Neural crest cell (in vitro differentiated cells): ENCODE measurements around the gene DOCK3. TPM values are rescaled to one million over a fixed set of nuclear protein-coding genes. Genes with fewer than 3 reads are reported as not detected.
"Not testable (repeated sequence)": the region's sequence is repeated elsewhere in the genome, so short reads cannot be mapped to it uniquely, and the experiment has no call there.

Experiments
- DNase-seq: peaks from one replicate; pipeline ENCODE4 v3.0.0; 2021; ENCODE audit warnings: low read depth, mixed read lengths, low spot score
- H3K27ac Mint-ChIP-seq: one replicate; pipeline ENCODE4 v1.8.0; 2021; ENCODE audit warnings: mild to moderate bottlenecking, mixed read lengths; ENCODE audit not compliant: unreplicated experiment
- H3K27me3 Mint-ChIP-seq: 2 replicates; pipeline ENCODE4 v1.8.0; 2021; ENCODE audit warnings: low read depth, mild to moderate bottlenecking, mixed read lengths
- H3K36me3 Mint-ChIP-seq: 2 replicates; pipeline ENCODE4 v1.8.0; 2021; ENCODE audit warnings: low read depth, mild to moderate bottlenecking, mixed read lengths
- H3K4me1 Mint-ChIP-seq: 2 replicates; pipeline ENCODE4 v1.8.0; 2021; ENCODE audit warnings: mixed read lengths
- H3K4me3 Mint-ChIP-seq: one replicate; pipeline ENCODE4 v1.8.0; 2021; ENCODE audit warnings: mild to moderate bottlenecking, mixed read lengths
- H3K9me3 Mint-ChIP-seq: 2 replicates; pipeline ENCODE4 v1.8.0; 2021; ENCODE audit warnings: mixed read lengths
- CTCF ChIP-seq: fragments of 200-600 bp; sonication (generic); conservative IDR thresholded peaks from 2 replicates; pipeline ENCODE4 v1.5.0; 2021; ENCODE audit warnings: antibody characterized with exemption, mild to moderate bottlenecking
- total RNA-seq: library from RNA; stranded (reverse); gene quantifications from 2 replicates; pipeline ENCODE4 v1.2.1, GENCODE V29; 2021

The DOCK3 gene
- total RNA-seq, 1 donor from 2014 or later = 5.0 TPM

- TF ChIP-seq CTCF = no peak
- no peak overlapping the region for H3K4me3 Mint-ChIP-seq
- peaks cover 2% of the 10 kb centered on the region for H3K27me3 Mint-ChIP-seq
- peaks cover 6% of the 10 kb centered on the region for H3K9me3 Mint-ChIP-seq
- H3K4me1 Mint-ChIP-seq = peaks cover 8% of the 10 kb centered on the region
- no peak for DNase-seq
- H3K27ac Mint-ChIP-seq = no peak overlapping the region
- H3K36me3 Mint-ChIP-seq = no peaks in the 10 kb centered on the region
These were observed 249.9 kb downstream of the DOCK3 start for GRCh38 chr3:50924638-50925037.

- Mint-ChIP-seq H3K27me3 (peaks cover 2% of the 10 kb centered on the region), H3K9me3 (peaks cover 3% of the 10 kb centered on the region), H3K4me1 (peaks cover 8% of the 10 kb centered on the region), H3K27ac (no peak overlapping the region), H3K36me3 (no peaks in the 10 kb centered on the region), H3K4me3 (no peak overlapping the region)
- no peak for TF ChIP-seq CTCF
- DNase-seq = no peak
These were observed 252.1 kb downstream of the DOCK3 start for GRCh38 chr3:50926868-50927267.

GRCh38 chr3:50930371-50931208 is 255.9 kb downstream of the DOCK3 start:
- Mint-ChIP-seq H3K9me3 (peaks cover 5% of the 10 kb centered on the region), H3K27ac (no peak overlapping the region), H3K4me1 (peaks cover 8% of the 10 kb centered on the region), H3K27me3 (no peaks in the 10 kb centered on the region), H3K36me3 (peaks cover 7% of the 10 kb centered on the region), H3K4me3 (no peak overlapping the region)
- no peak for DNase-seq
- no peak for TF ChIP-seq CTCF

DNA sequence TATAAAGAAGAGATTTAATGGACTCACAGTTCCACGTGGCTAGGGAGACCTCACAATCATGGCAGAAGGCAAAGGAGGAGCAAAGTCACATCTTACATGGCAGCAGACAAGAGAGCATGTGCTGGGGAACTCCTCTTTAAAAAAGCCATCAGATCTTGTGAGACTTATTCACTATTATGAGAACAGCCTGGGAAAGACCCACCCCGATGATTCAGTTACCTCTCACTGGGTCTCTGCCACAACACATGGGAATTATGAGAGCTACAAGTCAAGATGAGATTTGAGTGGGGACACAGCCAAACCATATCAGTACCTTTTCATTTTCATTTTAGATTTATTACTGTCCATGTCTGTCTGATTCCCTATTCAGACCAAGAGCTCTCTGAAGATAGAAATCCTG is 258.2 kb downstream of the DOCK3 start:
- H3K27me3 Mint-ChIP-seq, H3K9me3 Mint-ChIP-seq, DNase-seq, H3K4me1 Mint-ChIP-seq, H3K4me3 Mint-ChIP-seq, H3K36me3 Mint-ChIP-seq, H3K27ac Mint-ChIP-seq: not testable (repeated sequence)

DNA sequence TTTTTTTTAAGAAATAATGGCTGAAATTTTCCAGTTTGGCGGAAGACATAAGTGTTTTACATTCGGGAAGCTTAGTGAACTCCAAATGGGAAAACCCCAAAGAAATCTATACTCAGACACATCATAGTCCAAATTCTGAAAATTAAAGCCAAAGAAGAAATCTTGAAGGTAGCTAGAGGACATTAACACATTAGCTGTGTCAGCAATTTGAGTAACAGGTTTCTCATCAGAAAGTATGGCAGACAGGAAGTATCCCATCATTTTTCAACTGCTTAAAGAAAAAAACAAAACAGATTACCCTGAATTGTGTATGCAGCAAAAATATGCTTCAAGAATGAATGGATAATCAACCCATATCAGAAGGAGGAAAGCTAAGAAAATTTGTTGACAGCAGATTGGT is 261.7 kb downstream of the DOCK3 start:
- Mint-ChIP-seq H3K9me3 (peaks cover 8% of the 10 kb centered on the region), H3K27me3 (no peaks in the 10 kb centered on the region), H3K4me3 (no peak overlapping the region), H3K27ac (no peak overlapping the region), H3K4me1 (no peaks in the 10 kb centered on the region), H3K36me3 (peaks cover 9% of the 10 kb centered on the region)
- DNase-seq = no peak
- TF ChIP-seq CTCF = no peak

DNA sequence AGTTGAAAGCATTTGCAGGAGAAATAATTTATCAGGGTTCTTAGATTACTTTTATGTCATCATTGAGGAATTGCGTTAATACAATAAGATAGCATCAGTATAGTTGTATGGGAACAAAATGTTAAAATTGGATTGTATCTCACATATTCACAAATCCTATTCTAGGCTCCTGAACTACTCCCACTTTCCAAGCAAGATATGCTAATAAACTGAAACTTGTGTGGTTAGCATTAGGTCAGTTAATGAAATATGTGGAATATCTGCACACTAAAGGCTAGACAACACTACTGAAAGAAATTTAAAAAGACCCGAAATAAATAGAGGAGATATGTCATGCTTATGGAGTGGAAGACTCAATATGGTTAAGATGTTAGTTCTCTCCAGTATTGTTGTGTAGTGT is 272.7 kb downstream of the DOCK3 start:
- DNase-seq = no peak
- Mint-ChIP-seq H3K9me3 (no peaks in the 10 kb centered on the region), H3K4me1 (no peaks in the 10 kb centered on the region), H3K27ac (no peak overlapping the region), H3K36me3 (no peaks in the 10 kb centered on the region), H3K4me3 (no peak overlapping the region), H3K27me3 (no peaks in the 10 kb centered on the region)
- TF ChIP-seq CTCF = no peak
